H1 (cell line): ENCODE measurements around the gene DSCAM.

Experiments
- CEBPB ChIP-seq: IDR thresholded peaks from 2 replicates; pipeline ENCODE4 v1.6.1; 2012; ENCODE audit warnings: low read depth, low read length
- CHD1 ChIP-seq: IDR thresholded peaks from 2 replicates; pipeline ENCODE4 v1.6.1; 2012; ENCODE audit warnings: low read depth, low read length, improper control_type of control experiment
- EGR1 ChIP-seq: IDR thresholded peaks from 2 replicates; pipeline ENCODE4 v1.6.1; 2011; ENCODE audit warnings: low read depth, low read length, borderline replicate concordance
- JUN ChIP-seq: IDR thresholded peaks from 2 replicates; pipeline ENCODE4 v1.6.1; 2011; ENCODE audit warnings: low read depth, mild to moderate bottlenecking, improper control_type of control experiment, low read length
- POLR2A ChIP-seq, 2 experiments: IDR thresholded peaks; 1 replicate in 1 of 2; 2 replicates in 1 of 2; pipeline ENCODE4 v1.6.1; 2011; ENCODE audit warnings: low read depth in 2 of 2, low read length in 2 of 2, mild to moderate bottlenecking in 2 of 2; ENCODE audit errors: control extremely low read depth in 1 of 2
- POLR2AphosphoS5 ChIP-seq: IDR thresholded peaks from 2 replicates; pipeline ENCODE4 v1.6.1; 2011; ENCODE audit warnings: low read depth, low read length
- RAD21 ChIP-seq, 2 experiments: IDR thresholded peaks in 1 of 2; conservative IDR thresholded peaks in 1 of 2; 2 replicates each; pipeline ENCODE4 v1.6.1; 2011; ENCODE audit warnings: low read depth in 2 of 2, low read length in 2 of 2, improper control_type of control experiment in 1 of 2, inconsistent platforms in 1 of 2, mild to moderate bottlenecking in 1 of 2, moderate library complexity in 1 of 2
- YY1 ChIP-seq: IDR thresholded peaks from 2 replicates; pipeline ENCODE4 v1.6.1; 2011; ENCODE audit warnings: low read depth, mild to moderate bottlenecking, low read length
- TF ChIP-seq, protein P1 (sequence below), 3 experiments: IDR thresholded peaks; 1 replicate in 2 of 3; 2 replicates in 1 of 3; pipeline versions ENCODE4 v1.5.1 to v1.6.1; 2011; ENCODE audit warnings: low read length in 3 of 3, mild to moderate bottlenecking in 3 of 3, inconsistent platforms in 2 of 3, low read depth in 1 of 3, moderate library complexity in 1 of 3; ENCODE audit not compliant: insufficient read depth in 1 of 3; ENCODE audit errors: control extremely low read depth in 1 of 3

DNA sequence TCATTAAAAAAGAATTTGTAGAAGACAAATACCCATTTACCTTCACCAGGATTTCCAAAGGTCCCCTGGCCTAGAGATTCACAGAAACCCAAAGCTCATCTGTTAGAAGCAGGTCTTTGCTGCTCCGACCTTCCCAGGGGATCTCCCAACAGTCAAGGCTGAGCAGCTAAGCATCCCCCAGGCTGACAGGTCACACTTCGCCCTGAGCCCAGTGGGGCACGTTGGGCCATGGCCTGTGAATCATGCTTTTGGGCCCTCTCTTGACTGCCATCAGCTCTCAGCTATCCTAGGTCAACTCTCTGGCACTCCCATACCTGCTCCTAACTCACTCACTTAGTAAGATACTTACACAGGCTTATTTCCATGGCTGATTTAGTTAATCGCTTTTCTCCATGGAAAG is 157.7 kb downstream of the DSCAM start:
- TF ChIP-seq POLR2A (IDR thresholded peaks at IDR 0.05; ENCODE audit: control extremely low read depth in 1 of 2, low read depth in 2 of 2, low read length in 2 of 2) (no peak), RAD21 (IDR thresholded peaks at IDR 0.05 in 1 of 2, conservative IDR thresholded peaks at IDR 0.05 in 1 of 2; ENCODE audit: low read depth in 2 of 2, low read length in 2 of 2) (no peak), CHD1 (no peak), CEBPB (no peak), EGR1 (no peak), JUN (no peak), YY1 (no peak), POLR2AphosphoS5 (no peak)
- TF ChIP-seq, protein P1, sequence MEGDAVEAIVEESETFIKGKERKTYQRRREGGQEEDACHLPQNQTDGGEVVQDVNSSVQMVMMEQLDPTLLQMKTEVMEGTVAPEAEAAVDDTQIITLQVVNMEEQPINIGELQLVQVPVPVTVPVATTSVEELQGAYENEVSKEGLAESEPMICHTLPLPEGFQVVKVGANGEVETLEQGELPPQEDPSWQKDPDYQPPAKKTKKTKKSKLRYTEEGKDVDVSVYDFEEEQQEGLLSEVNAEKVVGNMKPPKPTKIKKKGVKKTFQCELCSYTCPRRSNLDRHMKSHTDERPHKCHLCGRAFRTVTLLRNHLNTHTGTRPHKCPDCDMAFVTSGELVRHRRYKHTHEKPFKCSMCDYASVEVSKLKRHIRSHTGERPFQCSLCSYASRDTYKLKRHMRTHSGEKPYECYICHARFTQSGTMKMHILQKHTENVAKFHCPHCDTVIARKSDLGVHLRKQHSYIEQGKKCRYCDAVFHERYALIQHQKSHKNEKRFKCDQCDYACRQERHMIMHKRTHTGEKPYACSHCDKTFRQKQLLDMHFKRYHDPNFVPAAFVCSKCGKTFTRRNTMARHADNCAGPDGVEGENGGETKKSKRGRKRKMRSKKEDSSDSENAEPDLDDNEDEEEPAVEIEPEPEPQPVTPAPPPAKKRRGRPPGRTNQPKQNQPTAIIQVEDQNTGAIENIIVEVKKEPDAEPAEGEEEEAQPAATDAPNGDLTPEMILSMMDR (IDR thresholded peaks at IDR 0.05; ENCODE audit: control extremely low read depth in 1 of 3, insufficient read depth in 1 of 3, low read depth in 1 of 3, low read length in 3 of 3): no peak
